Measurements from ENCODE around the gene DCDC2. TPM values are rescaled to one million over a fixed set of nuclear protein-coding genes. Genes with fewer than 3 reads are reported as not detected.
A peak's percentile ranks its signal among the peaks of the same experiment; 100 is the strongest.
"Not testable (repeated sequence)": the region's sequence is repeated elsewhere in the genome, so short reads cannot be mapped to it uniquely, and the experiment has no call there.

The DCDC2 gene
- total and polyA plus RNA-seq, 5 donors from 2014 or later: 0.39 TPM; not detected in 4

GRCh38 chr6:24385536-24386269 lies 27.8 kb upstream of the DCDC2 start:
- Histone ChIP-seq H3K4me3 (ENCODE audit: low read depth, low read length) (no peak overlapping the region), H3K36me3 (ENCODE audit: control insufficient read depth, insufficient read depth, low read length) (no peaks in the 10 kb centered on the region), H3K27ac (ENCODE audit: insufficient read depth, low read length, poor library complexity, severe bottlenecking) (no peak overlapping the region), H3K9me3 (ENCODE audit: control insufficient read depth in 2 of 2, low read length in 2 of 2) (no peaks in the 10 kb centered on the region), H3K4me1 (ENCODE audit: control insufficient read depth, insufficient read depth, low read length, poor library complexity, severe bottlenecking) (no peaks in the 10 kb centered on the region), H3K27me3 (ENCODE audit: control insufficient read depth, insufficient read depth, low read length) (no peaks in the 10 kb centered on the region)
- Mint-ChIP-seq H3K4me3 (no peak overlapping the region), H3K9me3 (peaks cover 0 to 2% (median 0%) of the 10 kb centered on the region in 7 donors), H3K27ac (no peak overlapping the region), H3K36me3 (no peaks in the 10 kb centered on the region), H3K27me3 (peaks cover 12% of the 10 kb centered on the region), H3K4me1 (no peaks in the 10 kb centered on the region)
- DNase-seq: no peak
- no peak for ATAC-seq (ENCODE audit: low read depth in 2 of 2)

- H3K27ac ChIP-seq (ENCODE audit: insufficient read depth, low read length, poor library complexity, severe bottlenecking); H3K9me3 Mint-ChIP-seq; H3K36me3 Mint-ChIP-seq; H3K36me3 ChIP-seq (ENCODE audit: control insufficient read depth, insufficient read depth, low read length); H3K4me1 ChIP-seq (ENCODE audit: control insufficient read depth, insufficient read depth, low read length, poor library complexity, severe bottlenecking); H3K27me3 ChIP-seq (ENCODE audit: control insufficient read depth, insufficient read depth, low read length); DNase-seq; H3K9me3 ChIP-seq (ENCODE audit: control insufficient read depth in 2 of 2, low read length in 2 of 2); H3K4me1 Mint-ChIP-seq; ATAC-seq (ENCODE audit: low read depth in 2 of 2); H3K4me3 Mint-ChIP-seq; H3K4me3 ChIP-seq (ENCODE audit: low read depth, low read length); H3K27ac Mint-ChIP-seq: not testable (repeated sequence)
- peaks cover 12% of the 10 kb centered on the region for H3K27me3 Mint-ChIP-seq
Observed at GRCh38 chr6:24384369-24385130, 26.7 kb upstream of the DCDC2 start.

- H3K4me1 Mint-ChIP-seq; H3K27me3 ChIP-seq (ENCODE audit: control insufficient read depth, insufficient read depth, low read length); ATAC-seq (ENCODE audit: low read depth in 2 of 2); DNase-seq; H3K4me3 ChIP-seq (ENCODE audit: low read depth, low read length); H3K27ac Mint-ChIP-seq; H3K9me3 Mint-ChIP-seq; H3K36me3 Mint-ChIP-seq; H3K36me3 ChIP-seq (ENCODE audit: control insufficient read depth, insufficient read depth, low read length); H3K4me3 Mint-ChIP-seq; H3K9me3 ChIP-seq (ENCODE audit: control insufficient read depth in 2 of 2, low read length in 2 of 2); H3K27ac ChIP-seq (ENCODE audit: insufficient read depth, low read length, poor library complexity, severe bottlenecking); H3K4me1 ChIP-seq (ENCODE audit: control insufficient read depth, insufficient read depth, low read length, poor library complexity, severe bottlenecking): not testable (repeated sequence)
- peaks cover 18% of the 10 kb centered on the region for H3K27me3 Mint-ChIP-seq
Observed at GRCh38 chr6:24382891-24383494, 25.1 kb upstream of the DCDC2 start.

- Histone ChIP-seq H3K36me3 (ENCODE audit: control insufficient read depth, insufficient read depth, low read length) (no peaks in the 10 kb centered on the region), H3K27me3 (ENCODE audit: control insufficient read depth, insufficient read depth, low read length) (no peaks in the 10 kb centered on the region), H3K4me1 (ENCODE audit: control insufficient read depth, insufficient read depth, low read length, poor library complexity, severe bottlenecking) (no peaks in the 10 kb centered on the region), H3K9me3 (ENCODE audit: control insufficient read depth in 2 of 2, low read length in 2 of 2) (no peaks in the 10 kb centered on the region), H3K4me3 (ENCODE audit: low read depth, low read length) (no peak overlapping the region), H3K27ac (ENCODE audit: insufficient read depth, low read length, poor library complexity, severe bottlenecking) (no peak overlapping the region)
- Mint-ChIP-seq H3K4me3 (no peak overlapping the region), H3K9me3 (peaks cover 0 to 2% (median 0%) of the 10 kb centered on the region in 7 donors), H3K27me3 (peaks cover 21% of the 10 kb centered on the region), H3K36me3 (no peaks in the 10 kb centered on the region), H3K4me1 (no peaks in the 10 kb centered on the region), H3K27ac (no peak overlapping the region)
- ATAC-seq (ENCODE audit: low read depth in 2 of 2): no peak
- no peak for DNase-seq
Observed at GRCh38 chr6:24382220-24382540, 24.3 kb upstream of the DCDC2 start.

- H3K4me1 Mint-ChIP-seq: no peaks in the 10 kb centered on the region
- H3K36me3 Mint-ChIP-seq: no peaks in the 10 kb centered on the region
- H3K27me3 ChIP-seq (ENCODE audit: control insufficient read depth, insufficient read depth, low read length): no peaks in the 10 kb centered on the region
- H3K4me3 ChIP-seq (ENCODE audit: low read depth, low read length): no peak overlapping the region
- DNase-seq (no peak), ATAC-seq (ENCODE audit: low read depth in 2 of 2) (no peak)
- no peaks in the 10 kb centered on the region for H3K36me3 ChIP-seq (ENCODE audit: control insufficient read depth, insufficient read depth, low read length)
- H3K4me3 Mint-ChIP-seq: no peak overlapping the region
- H3K27ac Mint-ChIP-seq: peak overlapping the region in 1 of 3 donors; percentile 34
- no peak overlapping the region for H3K27ac ChIP-seq (ENCODE audit: insufficient read depth, low read length, poor library complexity, severe bottlenecking)
- no peaks in the 10 kb centered on the region for H3K9me3 ChIP-seq (ENCODE audit: control insufficient read depth in 2 of 2, low read length in 2 of 2)
- H3K27me3 Mint-ChIP-seq: peaks cover 26% of the 10 kb centered on the region
- H3K4me1 ChIP-seq (ENCODE audit: control insufficient read depth, insufficient read depth, low read length, poor library complexity, severe bottlenecking): no peaks in the 10 kb centered on the region
- H3K9me3 Mint-ChIP-seq: peaks cover 0 to 2% (median 0%) of the 10 kb centered on the region in 7 donors
Observed at GRCh38 chr6:24381476-24382219, 23.8 kb upstream of the DCDC2 start.

GRCh38 chr6:24378473-24379097 lies 20.7 kb upstream of the DCDC2 start:
- H3K36me3 ChIP-seq (ENCODE audit: control insufficient read depth, insufficient read depth, low read length): no peaks in the 10 kb centered on the region
- H3K27me3 ChIP-seq (ENCODE audit: control insufficient read depth, insufficient read depth, low read length): no peaks in the 10 kb centered on the region
- no peak overlapping the region for H3K4me3 ChIP-seq (ENCODE audit: low read depth, low read length)
- no peaks in the 10 kb centered on the region for H3K9me3 ChIP-seq (ENCODE audit: control insufficient read depth in 2 of 2, low read length in 2 of 2)
- H3K4me1 Mint-ChIP-seq: no peaks in the 10 kb centered on the region
- H3K4me1 ChIP-seq (ENCODE audit: control insufficient read depth, insufficient read depth, low read length, poor library complexity, severe bottlenecking): no peaks in the 10 kb centered on the region
- no peak overlapping the region for H3K4me3 Mint-ChIP-seq
- no peak overlapping the region for H3K27ac Mint-ChIP-seq
- DNase-seq: no peak
- no peak for ATAC-seq (ENCODE audit: low read depth in 2 of 2)
- no peaks in the 10 kb centered on the region for H3K36me3 Mint-ChIP-seq
- H3K27ac ChIP-seq (ENCODE audit: insufficient read depth, low read length, poor library complexity, severe bottlenecking): no peak overlapping the region
- peaks cover 0 to 1% (median 0%) of the 10 kb centered on the region in 7 donors for H3K9me3 Mint-ChIP-seq
- peaks cover 36% of the 10 kb centered on the region for H3K27me3 Mint-ChIP-seq

GRCh38 chr6:24376871-24377270 lies 19.0 kb upstream of the DCDC2 start:
- H3K4me1 Mint-ChIP-seq: no peaks in the 10 kb centered on the region
- peaks cover 41% of the 10 kb centered on the region for H3K27me3 Mint-ChIP-seq
- no peak overlapping the region for H3K4me3 Mint-ChIP-seq
- H3K4me1 ChIP-seq (ENCODE audit: control insufficient read depth, insufficient read depth, low read length, poor library complexity, severe bottlenecking): no peaks in the 10 kb centered on the region
- ATAC-seq (ENCODE audit: low read depth in 2 of 2) (no peak), DNase-seq (no peak)
- no peak overlapping the region for H3K4me3 ChIP-seq (ENCODE audit: low read depth, low read length)
- no peaks in the 10 kb centered on the region for H3K27me3 ChIP-seq (ENCODE audit: control insufficient read depth, insufficient read depth, low read length)
- H3K36me3 Mint-ChIP-seq: no peaks in the 10 kb centered on the region
- no peaks in the 10 kb centered on the region for H3K9me3 ChIP-seq (ENCODE audit: control insufficient read depth in 2 of 2, low read length in 2 of 2)
- no peaks in the 10 kb centered on the region for H3K36me3 ChIP-seq (ENCODE audit: control insufficient read depth, insufficient read depth, low read length)
- H3K9me3 Mint-ChIP-seq: peaks cover 0 to 1% (median 0%) of the 10 kb centered on the region in 7 donors
- H3K27ac ChIP-seq (ENCODE audit: insufficient read depth, low read length, poor library complexity, severe bottlenecking): no peak overlapping the region
- H3K27ac Mint-ChIP-seq: no peak overlapping the region
